Activated T-helper 1 cell treated with Interleukin-2 at 50 U/mL for 16 hours (primary cell): ENCODE results near the gene HYLS1.
"Not testable (repeated sequence)": the region's sequence is repeated elsewhere in the genome, so short reads cannot be mapped to it uniquely, and the experiment has no call there.

ENCODE experiments used
- DNase-seq: peaks from one replicate; pipeline ENCODE4 v3.0.0-alpha.2; 2020; ENCODE audit warnings: low read depth

Gene HYLS1

DNA sequence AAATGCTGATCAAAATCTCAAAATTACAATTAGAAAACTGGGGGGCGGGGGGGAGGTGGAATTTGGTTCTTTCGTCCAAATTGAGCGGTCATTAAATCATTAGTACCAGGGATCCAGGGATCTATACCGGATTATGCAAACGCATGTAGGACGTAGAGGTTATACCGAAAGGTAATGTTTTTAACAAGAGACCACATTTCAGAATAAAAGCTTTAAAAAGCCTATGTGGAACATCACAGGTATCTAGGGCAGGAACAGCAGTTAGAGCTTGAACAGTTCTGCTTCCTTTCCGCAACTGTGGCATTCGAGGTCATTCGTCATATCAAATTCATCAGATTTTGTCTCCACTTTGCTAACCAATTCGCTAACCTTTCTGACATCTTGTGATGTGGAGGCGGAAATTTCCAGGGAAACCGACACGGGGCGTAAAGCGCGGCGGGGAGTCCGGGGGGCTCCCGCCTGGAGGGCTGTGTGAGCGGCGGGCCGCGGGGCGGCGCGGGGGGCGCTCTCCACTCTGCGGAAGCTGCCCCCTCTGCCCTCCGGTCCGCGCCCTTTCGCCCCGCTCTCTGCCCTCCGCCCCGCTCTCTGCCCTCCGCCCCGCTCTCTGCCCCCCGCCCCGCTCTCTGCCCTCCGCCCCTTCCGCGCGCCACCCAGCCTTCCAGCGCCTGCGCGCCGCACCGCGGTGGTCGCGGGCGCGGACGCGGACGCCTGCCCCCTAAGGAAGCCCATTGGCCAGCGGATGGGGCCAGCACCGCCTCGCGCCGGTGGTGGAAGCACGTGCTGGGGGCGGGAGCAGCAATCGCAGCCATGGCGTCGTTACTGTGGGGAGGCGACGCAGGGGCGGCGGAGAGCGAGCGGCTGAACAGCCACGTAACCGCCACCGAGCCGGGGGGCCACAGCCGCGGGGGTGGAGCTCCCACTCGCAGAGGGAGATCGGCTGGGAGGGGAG, 16.5 kb downstream of the HYLS1 start, which contains the start of gene DDX25:
Gene DDX25, plus strand, starts transcription at position 798 of the 949 bp plus-strand sequence. Its CDS starts 10 bp downstream, at position 808.
- no peak for DNase-seq

DNA sequence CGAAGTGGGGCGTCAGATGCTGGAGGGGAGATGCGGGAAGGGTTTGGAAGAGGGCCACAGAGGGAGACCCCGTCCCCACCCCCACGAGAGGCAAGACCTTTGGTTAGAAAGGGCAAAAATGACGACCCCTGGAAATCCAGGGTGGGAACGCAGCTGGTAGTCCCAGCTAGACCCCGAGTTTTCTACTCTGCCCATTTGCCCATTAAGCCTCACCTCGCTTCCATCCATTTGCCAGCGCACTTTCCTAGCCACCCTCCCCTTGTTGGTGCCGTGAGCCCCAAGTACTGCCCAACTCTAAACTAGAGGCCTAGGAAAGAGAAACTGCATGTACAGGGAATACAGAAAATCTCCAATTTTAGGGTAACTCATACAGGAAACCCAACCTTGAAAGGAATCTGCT, 17.2 kb downstream of the HYLS1 start:
- DNase-seq, result no peak

DNA sequence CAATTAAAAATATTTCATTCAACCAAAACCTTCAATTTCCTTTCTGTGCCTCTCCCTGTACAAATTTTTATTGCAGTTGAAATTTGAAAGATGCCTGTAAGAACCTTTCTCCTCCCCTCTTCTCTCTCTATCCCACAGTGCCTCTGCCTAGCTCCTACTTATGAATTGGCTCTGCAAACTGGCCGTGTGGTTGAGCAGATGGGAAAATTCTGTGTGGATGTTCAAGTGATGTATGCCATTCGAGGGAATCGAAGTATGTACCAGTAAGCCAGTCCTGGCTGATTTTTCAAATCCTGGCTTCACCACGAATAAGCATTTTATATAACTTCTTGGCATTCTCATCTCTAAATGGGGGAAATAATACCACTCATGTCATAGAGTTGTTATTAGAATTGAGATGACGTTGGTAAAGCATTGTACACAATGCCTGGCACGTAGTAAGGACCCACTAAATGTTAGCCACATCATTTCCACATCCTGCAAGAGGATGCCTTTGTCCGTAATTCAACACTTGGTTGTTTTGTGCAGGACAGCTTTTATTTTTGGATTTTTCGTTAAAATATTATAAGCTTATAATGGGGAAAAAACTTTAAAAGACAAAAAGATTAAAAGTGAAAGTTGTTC, 22.9 kb downstream of the HYLS1 start:
- DNase-seq, result no peak

DNA sequence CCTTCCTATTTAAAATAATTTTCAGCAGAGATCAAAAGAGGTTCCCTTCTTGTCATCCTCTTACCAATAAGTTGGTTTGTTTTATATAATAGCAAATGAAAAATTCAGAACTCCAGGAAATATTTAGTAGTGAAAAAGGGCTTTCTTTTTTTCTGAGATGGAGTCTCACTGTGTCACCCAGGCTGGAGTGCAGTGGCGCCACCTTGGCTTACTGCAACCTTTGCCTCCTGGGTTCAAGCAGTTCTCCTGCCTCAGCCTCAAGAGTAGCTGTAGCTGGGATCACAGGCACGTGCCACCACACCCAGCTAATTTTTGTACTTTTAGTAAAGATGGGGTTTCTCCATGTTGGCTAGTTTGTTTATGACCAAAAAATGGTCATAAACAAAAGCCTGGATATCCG, 27.1 kb downstream of the HYLS1 start:
- not testable (repeated sequence) for DNase-seq

DNA sequence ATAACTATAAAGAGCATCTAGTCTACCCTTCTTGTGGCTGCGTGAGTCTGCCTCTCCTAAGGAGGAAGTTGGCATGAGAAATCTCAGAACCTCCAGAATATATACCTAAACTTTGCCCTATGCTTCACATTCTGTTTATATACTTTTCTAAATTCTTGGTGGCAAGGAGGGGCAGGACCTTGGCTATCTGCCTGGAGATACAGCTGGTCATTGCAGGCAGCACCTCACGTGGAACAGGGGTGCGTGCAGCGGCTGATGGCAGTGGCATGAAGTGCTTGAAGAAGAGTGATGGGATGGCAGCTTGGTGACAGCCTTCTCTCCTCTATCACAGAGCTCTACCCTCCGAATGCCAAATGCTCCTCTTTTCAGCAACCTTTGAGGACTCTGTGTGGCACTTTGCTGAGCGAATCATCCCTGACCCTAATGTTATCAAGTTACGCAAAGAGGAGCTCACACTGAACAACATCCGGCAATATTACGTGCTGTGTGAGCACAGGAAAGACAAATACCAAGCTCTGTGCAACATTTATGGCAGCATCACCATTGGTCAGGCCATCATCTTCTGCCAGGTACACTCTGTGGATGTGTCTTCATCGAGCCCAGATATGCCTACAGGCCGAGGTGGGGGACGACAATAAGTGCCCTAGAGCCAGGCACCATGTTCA, 29.3 kb downstream of the HYLS1 start:
- no peak for DNase-seq

DNA sequence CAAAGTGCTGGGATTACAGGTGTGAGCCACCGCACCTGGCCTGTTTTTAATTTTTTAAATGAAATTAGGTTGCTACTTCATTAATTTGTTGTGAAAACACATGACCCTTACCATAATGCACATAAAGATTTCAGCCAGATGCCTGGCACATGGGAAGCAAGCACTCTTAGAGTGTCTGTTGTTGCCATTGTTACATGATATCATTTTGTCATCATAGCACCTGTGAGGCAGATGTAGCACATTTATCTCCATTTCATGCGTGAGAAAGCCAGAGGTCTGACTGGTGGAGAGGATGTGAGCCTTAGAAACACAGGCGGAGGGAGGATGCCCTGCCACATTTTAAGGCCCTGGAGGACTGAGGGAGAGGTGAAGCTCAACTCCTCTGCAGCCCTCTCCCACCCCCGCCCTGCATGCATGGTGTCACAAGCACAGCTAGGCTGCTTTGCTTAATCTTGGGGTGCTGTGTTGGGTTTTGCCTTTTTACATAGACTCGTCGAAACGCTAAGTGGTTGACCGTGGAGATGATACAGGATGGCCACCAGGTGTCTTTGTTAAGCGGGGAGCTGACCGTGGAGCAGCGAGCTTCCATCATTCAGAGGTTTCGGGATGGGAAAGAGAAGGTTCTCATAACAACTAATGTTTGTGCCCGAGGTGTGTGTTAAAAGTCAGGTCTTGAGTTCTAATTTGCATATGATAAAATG, 30.8 kb downstream of the HYLS1 start:
- no peak for DNase-seq

DNA sequence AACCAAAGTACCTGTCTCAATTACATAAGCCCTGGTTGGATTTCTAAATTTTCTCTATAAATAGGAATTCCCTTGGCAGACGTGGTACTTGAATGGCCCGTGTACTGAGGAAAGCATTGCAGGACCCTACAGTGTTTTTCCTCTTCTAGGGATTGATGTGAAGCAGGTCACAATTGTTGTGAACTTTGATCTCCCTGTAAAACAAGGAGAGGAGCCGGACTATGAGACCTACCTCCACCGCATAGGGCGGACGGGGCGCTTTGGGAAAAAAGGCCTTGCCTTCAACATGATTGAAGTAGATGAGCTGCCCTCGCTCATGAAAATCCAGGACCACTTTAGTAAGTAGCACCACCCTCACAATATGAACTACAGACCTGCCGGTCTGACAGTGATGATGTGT, 33.6 kb downstream of the HYLS1 start:
- no peak for DNase-seq

DNA sequence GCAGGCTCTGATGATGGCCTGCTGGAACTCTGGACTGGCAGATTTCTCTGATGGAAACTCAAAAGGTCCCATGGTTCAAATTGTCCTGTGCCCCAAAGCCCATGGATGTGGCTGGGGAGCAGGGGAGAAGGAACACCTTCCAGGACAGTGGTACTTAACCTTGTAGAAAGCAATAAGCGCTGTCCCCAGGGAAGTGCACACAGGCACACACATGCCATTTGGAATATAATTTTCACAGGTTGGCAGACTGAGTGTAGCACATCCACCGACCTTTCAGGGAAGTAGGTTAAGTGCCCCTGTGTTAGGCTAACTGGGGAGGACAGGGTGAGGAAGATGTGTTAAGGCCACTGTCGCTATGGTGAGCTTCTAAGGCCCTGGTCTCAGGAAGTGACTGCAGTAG, 34.7 kb downstream of the HYLS1 start:
- DNase-seq, result no peak

DNA sequence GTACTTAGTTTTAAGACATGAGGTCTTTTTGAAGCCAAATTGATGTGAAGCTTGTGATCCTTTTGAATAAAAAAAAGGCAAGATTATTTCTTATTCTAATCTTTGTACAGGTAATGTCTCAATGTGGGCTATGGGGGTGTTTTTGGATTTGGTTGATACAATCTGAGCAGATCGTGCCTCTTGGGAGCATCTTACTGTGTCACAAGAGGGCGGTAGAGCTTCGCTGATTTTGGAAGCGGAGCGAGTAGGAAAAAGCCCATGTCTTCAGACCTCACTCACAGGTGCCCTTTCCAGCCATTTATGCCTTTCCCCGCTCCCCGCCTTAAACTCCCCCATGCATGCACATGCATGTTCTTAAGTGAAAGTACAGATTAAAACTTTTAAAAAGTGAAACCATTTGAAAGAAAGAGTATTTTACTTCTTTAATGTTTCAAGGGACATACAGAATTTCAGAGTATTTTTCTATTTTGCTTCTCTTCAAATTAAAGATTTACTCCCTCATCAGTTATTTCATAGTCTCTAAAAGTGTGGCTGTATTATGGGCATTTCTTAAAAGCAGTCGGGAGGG, 35.6 kb downstream of the HYLS1 start:
- DNase-seq, result no peak

DNA sequence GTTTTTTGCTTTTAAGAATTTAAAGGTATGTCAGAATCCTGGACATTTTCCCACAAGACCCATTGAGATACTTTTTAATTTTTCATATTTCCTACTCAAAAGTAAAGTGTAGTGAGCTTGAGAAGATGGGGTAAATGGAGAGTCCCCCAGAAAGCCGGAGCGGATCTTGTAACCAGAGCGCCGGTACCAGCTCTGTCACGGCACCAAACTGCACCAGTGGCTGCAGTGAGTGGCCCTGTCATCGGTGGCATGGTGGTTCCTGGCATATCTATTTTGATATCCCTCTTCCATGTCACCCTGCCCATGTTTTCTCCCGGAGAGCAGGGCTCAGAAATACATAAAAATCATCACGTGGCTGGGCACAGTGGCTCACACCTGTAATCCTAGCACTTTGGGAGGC, 36.2 kb downstream of the HYLS1 start:
- DNase-seq, result no peak

DNA sequence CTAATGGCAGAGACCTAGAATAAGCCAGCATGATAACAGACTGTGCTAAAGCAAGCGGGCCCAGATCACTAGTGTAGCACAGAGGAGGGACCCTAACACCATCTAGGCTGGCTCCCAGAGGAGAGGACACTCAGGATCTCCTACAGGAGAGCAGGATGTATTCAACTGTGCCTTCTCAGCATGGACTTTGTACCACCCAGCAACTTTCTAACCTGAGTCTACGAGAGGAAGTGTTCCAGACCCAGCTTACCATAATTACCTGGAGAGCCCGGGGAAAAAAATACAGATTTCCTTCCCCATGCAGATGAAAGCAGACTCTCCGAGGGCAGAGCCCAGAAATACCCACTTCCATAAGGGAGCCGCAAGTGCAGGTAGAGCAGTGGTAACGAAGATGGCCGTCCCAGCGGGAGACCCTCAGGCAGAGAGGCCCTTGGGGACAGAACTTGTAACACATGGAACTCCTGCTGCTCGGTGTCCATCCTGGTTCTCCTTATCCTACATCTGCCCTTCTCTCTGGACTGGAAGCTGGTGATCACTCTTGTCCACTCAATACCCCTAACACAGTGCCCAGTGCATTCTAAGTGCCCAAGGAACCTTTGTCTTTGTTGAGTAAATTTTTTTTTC, 37.0 kb downstream of the HYLS1 start:
- no peak for DNase-seq

DNA sequence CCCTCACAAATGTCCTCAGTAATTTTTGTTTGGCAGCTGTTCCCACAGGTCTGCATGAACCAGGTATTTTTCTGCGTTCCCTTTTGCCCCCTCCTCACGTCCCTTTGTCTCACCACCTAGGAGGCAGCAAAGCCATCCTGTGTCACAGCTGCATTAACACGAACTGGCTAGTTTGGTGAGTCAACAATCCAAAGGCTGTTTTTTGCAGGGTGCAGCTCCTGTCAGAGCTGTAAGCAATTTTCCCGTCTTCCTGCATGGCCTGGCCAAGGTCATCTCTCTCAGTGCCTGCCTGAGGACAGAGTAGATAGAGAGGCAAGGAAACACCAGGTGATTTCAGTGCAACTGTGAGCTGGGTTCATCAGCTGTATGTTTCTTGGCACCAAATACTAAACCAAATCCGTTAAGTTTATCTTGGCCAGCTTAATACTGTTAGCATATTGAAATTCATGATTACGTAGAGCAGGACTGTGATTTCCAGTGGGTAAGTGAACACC, 37.8 kb downstream of the HYLS1 start:
- no peak for DNase-seq

DNA sequence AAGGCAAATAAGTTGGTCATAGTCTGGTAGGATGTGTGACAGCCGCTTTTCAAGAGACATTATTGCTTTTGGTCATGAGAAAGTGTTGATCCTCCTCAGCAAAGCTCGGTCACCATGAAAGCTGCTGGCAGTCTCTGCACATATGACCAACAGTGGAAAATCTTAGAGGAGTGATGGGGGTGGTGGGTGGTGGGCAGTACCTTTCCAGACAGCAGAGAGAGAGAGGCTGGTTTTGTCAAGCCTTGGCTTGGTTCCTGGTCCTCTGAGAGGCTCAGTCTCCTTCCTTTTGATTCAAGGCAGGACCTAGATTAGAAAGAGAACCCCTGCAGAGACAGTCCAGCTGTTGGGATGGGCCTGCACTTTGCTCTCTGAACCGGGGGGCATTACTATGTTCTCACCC, 38.3 kb downstream of the HYLS1 start:
- DNase-seq, result no peak

DNA sequence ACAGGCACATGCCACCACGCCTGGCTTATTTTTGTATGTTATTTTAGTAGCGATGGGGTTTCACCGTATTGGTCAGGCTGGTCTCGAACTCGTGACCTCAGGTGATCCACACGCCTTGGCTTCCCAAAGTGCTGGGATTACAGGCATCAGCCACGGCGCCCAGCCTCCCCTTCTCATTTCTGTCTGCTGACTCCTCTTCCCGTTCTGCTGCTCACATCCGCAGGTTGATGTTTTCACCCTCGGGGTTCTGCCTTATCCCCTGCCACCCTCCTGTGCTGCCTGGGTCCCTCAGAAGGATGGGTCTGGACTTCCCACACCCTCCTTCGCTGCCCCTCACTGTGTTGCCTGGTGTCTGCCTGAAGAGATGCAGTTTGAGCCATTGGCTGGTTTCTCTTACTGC, 39.2 kb downstream of the HYLS1 start:
- no peak for DNase-seq

DNA sequence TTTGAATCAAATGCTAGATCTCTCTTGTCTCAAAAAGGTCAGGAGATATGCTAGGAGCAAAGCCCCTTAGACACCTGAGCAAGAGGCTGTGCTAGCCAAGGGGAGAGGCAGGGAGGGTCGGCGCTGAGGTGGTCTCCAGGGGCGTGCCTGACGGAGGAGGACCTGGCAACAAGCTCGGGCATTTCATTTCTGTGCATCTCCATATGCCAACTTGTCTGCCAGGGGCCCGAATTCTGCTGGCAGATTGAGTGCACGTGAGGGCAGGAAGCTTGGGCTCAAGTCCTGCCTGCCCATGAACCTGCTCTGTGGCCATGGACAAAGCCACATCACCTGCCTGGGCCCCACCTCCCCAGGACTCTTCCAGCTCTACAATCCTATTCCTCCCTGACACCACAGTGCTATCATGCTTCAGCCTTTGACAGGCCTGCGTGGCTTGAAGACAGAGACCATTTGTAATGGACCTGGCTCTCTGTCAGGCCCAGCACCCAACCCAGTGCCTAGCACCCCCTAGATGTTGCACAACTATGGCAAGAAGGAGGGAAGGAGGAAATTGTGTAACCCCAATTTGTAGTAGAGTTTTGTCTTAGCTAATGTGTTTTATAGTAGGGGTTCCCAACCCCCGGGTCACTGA, 42.1 kb downstream of the HYLS1 start:
- DNase-seq, result no peak

DNA sequence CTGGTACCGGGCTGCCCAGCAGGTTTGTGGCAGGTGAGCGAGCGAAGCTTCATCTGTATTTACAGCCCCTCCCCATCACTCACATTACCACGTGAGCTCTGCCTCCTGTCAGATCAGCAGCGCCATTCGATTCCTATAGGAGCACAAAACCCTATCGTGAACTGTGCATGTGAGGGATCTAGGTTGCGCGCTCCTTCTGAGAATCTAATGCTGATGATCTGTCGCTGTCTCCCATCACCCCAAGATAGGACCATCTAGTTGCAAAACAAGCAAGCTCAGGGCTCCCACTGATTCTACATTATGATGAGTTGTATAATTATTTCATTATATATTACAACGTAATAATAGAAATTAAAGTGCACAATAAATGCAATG, 42.6 kb downstream of the HYLS1 start:
- no peak for DNase-seq

DNA sequence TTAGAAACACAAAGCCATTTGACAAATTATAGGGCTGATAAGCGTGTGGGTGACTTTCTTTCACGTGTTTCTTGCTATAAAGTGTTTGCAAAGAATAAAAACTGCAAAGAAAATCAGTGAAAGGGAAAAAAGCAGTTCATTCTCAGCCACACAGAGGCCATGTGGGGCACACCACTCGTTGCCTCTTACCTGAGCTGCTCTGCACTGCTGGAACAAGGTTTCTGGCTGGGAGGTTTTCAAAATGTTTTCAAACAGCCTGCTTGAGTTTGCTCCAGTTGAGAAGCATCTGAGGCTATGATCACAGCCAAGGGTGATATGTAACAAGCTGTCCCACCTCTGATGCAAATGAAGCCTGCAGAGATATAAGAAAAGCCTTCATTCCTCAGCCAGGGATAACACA, 43.6 kb downstream of the HYLS1 start:
- DNase-seq, result no peak

DNA sequence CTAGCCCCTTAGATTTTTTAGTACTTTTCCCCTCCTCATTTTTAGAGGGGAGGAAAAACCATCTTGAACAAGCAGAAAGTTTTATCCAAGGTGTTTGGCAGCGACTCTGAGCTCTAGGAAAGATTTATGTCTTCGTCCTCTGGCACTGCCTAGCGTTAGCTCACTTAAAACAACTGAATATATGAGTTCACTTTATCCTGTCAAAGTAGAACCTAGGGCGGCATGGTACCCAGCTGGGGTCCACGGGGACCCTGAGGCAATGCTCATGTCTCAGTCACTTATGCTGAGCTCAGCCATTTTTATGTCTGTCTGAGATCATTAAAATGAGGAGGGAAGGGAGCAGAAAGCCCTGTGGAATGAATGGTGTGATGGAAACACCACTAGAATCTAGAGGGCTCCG, 44.2 kb downstream of the HYLS1 start:
- no peak for DNase-seq

DNA sequence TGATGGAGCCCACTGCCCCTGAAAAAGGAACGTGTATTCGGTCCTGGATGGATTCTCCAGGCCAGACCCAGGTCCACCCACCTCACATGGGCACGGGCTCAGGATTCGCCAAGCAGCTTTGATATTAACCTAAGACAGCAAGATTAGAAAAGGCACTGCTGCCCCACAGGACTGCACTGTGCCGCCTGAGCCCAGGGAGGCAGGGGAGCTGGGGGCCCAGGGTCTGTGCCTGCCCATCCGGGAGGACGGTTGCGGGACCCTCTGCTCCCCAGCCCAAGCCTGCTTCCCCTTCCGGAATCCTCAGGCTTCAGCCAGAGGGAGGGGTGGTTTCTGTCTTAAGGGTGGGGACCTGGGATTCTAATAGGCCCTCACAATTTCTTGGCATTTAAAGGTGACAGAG, 44.8 kb downstream of the HYLS1 start:
- DNase-seq, result no peak

DNA sequence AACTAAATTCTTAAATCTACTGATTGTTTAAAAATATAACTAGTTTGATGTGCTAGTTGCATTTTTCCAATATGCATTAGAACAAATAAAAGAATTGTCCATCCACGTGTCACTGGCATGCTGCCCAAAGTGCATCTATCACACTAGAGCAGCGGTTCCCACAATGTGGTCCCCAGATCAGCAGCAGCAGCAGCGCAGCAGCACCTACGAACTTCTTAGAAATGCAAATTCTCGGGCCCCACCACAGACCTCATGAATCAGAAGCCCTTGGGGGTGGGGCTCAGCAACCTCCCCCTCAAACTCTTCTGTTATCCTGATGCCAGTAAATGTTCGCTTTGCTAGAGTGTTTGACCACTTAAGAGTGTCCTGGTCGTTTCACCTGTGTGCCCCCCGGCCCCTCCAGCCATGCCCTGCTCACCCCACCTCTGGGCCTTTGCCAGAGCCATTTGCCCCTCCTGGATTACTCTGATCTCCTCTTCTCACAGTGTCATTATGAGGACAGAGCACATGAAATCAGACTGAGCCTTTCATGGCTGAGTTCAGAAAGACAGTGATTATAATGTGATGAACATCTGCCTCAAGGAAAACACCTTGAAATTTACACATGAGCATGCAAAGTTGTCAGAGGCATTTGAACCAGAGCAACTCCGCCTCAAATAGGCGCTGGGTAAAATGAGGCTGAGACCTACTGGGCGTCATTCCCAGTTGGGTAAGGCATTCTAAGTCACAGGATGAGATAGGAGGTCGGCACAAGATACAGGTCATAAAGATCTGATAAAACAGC, 45.8 kb downstream of the HYLS1 start:
- no peak for DNase-seq
